Aorta (tissue), 5 donors: ENCODE data around the gene TRDMT1. TPM values are rescaled to one million over a fixed set of nuclear protein-coding genes. Genes with fewer than 3 reads are reported as not detected.

Experiments
- ATAC-seq: fragments of 200-7000 bp; cut with Tn5 transposase; one replicate; pipeline ENCODE4 v1.9.1; 2022; ENCODE audit warnings: moderate library complexity; ENCODE audit not compliant: low FRiP score
- DNase-seq, 2 donors: peaks; one replicate each; pipeline ENCODE4 v3.0.0-alpha.2; 2020
- H3K27ac ChIP-seq, 2 donors: one replicate each; pipeline ENCODE4 v1.5.1; 2013; ENCODE audit warnings: low read length in 2 of 2, mild to moderate bottlenecking in 2 of 2, moderate library complexity in 2 of 2, control low read depth in 1 of 2, inconsistent platforms in 1 of 2, low read depth in 1 of 2
- H3K27me3 ChIP-seq, 2 donors: one replicate each; pipeline ENCODE4 v1.6.1; 2013; ENCODE audit warnings: control low read depth in 1 of 2, low read length in 1 of 2, mild to moderate bottlenecking in 1 of 2, moderate library complexity in 1 of 2; ENCODE audit not compliant: insufficient read depth in 2 of 2, control insufficient read depth in 1 of 2
- H3K36me3 ChIP-seq, 2 donors: one replicate each; pipeline ENCODE4 v1.6.1; 2013; ENCODE audit warnings: control low read depth in 1 of 2, low read length in 1 of 2, mild to moderate bottlenecking in 1 of 2; ENCODE audit not compliant: insufficient read depth in 2 of 2, control insufficient read depth in 1 of 2
- H3K4me1 ChIP-seq, 2 donors: one replicate each; pipeline ENCODE4 v1.6.1; 2013; ENCODE audit warnings: low read length in 2 of 2, control low read depth in 1 of 2, mild to moderate bottlenecking in 1 of 2, moderate library complexity in 1 of 2; ENCODE audit not compliant: insufficient read depth in 2 of 2, control insufficient read depth in 1 of 2
- H3K4me3 ChIP-seq, 2 donors: one replicate each; pipeline ENCODE4 v1.5.1; 2013; ENCODE audit warnings: low read length in 2 of 2, control low read depth in 1 of 2, mild to moderate bottlenecking in 1 of 2
- H3K9me3 ChIP-seq: one replicate; pipeline ENCODE4 v1.6.1; 2013; ENCODE audit warnings: mild to moderate bottlenecking, low read length; ENCODE audit not compliant: control insufficient read depth
- WGBS, 2 donors: extraction: QIAGEN DNeasy Blood & Tissue Kit; methylation state at CpG; one replicate each; pipeline ENCODE4 v1.1.7; 2013; 5-methylcytosine and 5-hydroxymethylcytosine counted together
- intact Hi-C, 2 donors: fragments of 100-400 bp; cut with DNase I; formaldehyde crosslinking; loops; one replicate each; pipeline versions ENCODE4 v1.14.2 to v1.15.0; 2022
- polyA plus RNA-seq, 2 donors: library from polyadenylated mRNA; stranded (reverse); fragments of 200-250 nt; gene quantifications; one replicate each; pipeline ENCODE4 v1.2.3, GENCODE V29; 2013
- total RNA-seq, 2 donors: library from RNA; stranded (reverse); fragmentation: NEBNext Ultra II Directional; extraction: Animal tissue kit (Norgen Biotek cat#: 25700); gene quantifications; one replicate each; pipeline ENCODE4 v1.2.1, GENCODE V29; 2021
- donor health status: healthy with polysubstance abuse.
- donor health status: Bipolar disorder and iron deficiency.
- donor health status: DM: no; HTN: no; CAD: no.
- donor health status: DM: no; HTN: no; CAD: no.
- donor health status: DM: yes; HTN: yes; CAD: no.

The TRDMT1 gene
- total and polyA plus RNA-seq, 4 donors: 4.8 to 15.2 (median 9.3) TPM

- 5 to 6% methylated on average over 9 of the region's 9 CpGs for WGBS, 2 donors
- no peaks in the 10 kb centered on the region for H3K27me3 ChIP-seq
- no peaks in the 10 kb centered on the region for H3K9me3 ChIP-seq
- peak overlapping the region; percentile 92 to 96 for H3K27ac ChIP-seq
- ATAC-seq (no peak), DNase-seq (no peak)
- H3K4me1 ChIP-seq: peaks cover 0 to 6% of the 10 kb centered on the region in 2 donors
- H3K36me3 ChIP-seq: peaks cover 0 to 2% of the 10 kb centered on the region in 2 donors
- peak overlapping the region; percentile 24 to 84 for H3K4me3 ChIP-seq
- intact Hi-C loops: no loop called here
Observed at GRCh38 chr10:17199351-17199804, 2.1 kb downstream of the TRDMT1 start.

- H3K9me3 ChIP-seq: no peaks in the 10 kb centered on the region
- WGBS, 2 donors: 49 to 59% methylated on average over 3 of the region's 3 CpGs
- ATAC-seq: no peak
- H3K27ac ChIP-seq: peak overlapping the region; percentile 76 to 92
- DNase-seq: no peak
- intact Hi-C loops: no loop called here
- H3K4me1 ChIP-seq: peaks cover 0 to 6% of the 10 kb centered on the region in 2 donors
- H3K4me3 ChIP-seq: no peak overlapping the region
- no peaks in the 10 kb centered on the region for H3K27me3 ChIP-seq
- H3K36me3 ChIP-seq: peaks cover 0 to 2% of the 10 kb centered on the region in 2 donors
Observed at GRCh38 chr10:17196573-17196972, 4.9 kb downstream of the TRDMT1 start.

- peaks cover 0 to 2% of the 10 kb centered on the region in 2 donors for H3K36me3 ChIP-seq
- peak overlapping the region in 1 of 2 donors; percentile 76 for H3K27ac ChIP-seq
- no peak overlapping the region for H3K4me3 ChIP-seq
- WGBS, 2 donors: 5 to 6% methylated on average over 2 of the region's 2 CpGs
- no peaks in the 10 kb centered on the region for H3K9me3 ChIP-seq
- H3K4me1 ChIP-seq: peaks cover 0 to 6% of the 10 kb centered on the region in 2 donors
- no peaks in the 10 kb centered on the region for H3K27me3 ChIP-seq
- no peak for DNase-seq
- ATAC-seq: no peak
- intact Hi-C loops: no loop called here
Observed at GRCh38 chr10:17196045-17196444, 5.4 kb downstream of the TRDMT1 start.

- peaks cover 0 to 2% of the 10 kb centered on the region in 2 donors for H3K36me3 ChIP-seq
- intact Hi-C loops: no loop called here
- no peak overlapping the region for H3K27ac ChIP-seq
- no peak overlapping the region for H3K4me3 ChIP-seq
- H3K4me1 ChIP-seq: peaks cover 2 to 6% of the 10 kb centered on the region in 2 donors
- no peaks in the 10 kb centered on the region for H3K27me3 ChIP-seq
- ATAC-seq: no peak
- no peaks in the 10 kb centered on the region for H3K9me3 ChIP-seq
- 78 to 79% methylated on average over 5 of the region's 5 CpGs for WGBS, 2 donors
- no peak for DNase-seq
Observed at GRCh38 chr10:17195083-17195482, 6.4 kb downstream of the TRDMT1 start.

- H3K36me3 ChIP-seq: no peaks in the 10 kb centered on the region
- peak overlapping the region in 1 of 2 donors; percentile 71 for H3K27ac ChIP-seq
- no peak for DNase-seq
- peaks cover 0 to 2% of the 10 kb centered on the region in 2 donors for H3K4me1 ChIP-seq
- WGBS, 2 donors: 72 to 81% methylated on average over 2 of the region's 2 CpGs
- ATAC-seq: no peak
- H3K9me3 ChIP-seq: no peaks in the 10 kb centered on the region
- no peak overlapping the region for H3K4me3 ChIP-seq
- intact Hi-C loops: no loop called here
- no peaks in the 10 kb centered on the region for H3K27me3 ChIP-seq
Observed at GRCh38 chr10:17190602-17191001, 10.9 kb downstream of the TRDMT1 start.

- intact Hi-C loops: no loop called here
- Histone ChIP-seq H3K9me3 (no peaks in the 10 kb centered on the region), H3K36me3 (no peaks in the 10 kb centered on the region), H3K27ac (no peak overlapping the region), H3K4me3 (peak overlapping the region in 1 of 2 donors; percentile 18), H3K27me3 (no peaks in the 10 kb centered on the region), H3K4me1 (peaks cover 0 to 2% of the 10 kb centered on the region in 2 donors)
- DNase-seq: no peak
- no peak for ATAC-seq
- WGBS, 2 donors: 89 to 94% methylated on average over 3 of the region's 3 CpGs
Observed at GRCh38 chr10:17188644-17189172, 12.8 kb downstream of the TRDMT1 start.

DNA sequence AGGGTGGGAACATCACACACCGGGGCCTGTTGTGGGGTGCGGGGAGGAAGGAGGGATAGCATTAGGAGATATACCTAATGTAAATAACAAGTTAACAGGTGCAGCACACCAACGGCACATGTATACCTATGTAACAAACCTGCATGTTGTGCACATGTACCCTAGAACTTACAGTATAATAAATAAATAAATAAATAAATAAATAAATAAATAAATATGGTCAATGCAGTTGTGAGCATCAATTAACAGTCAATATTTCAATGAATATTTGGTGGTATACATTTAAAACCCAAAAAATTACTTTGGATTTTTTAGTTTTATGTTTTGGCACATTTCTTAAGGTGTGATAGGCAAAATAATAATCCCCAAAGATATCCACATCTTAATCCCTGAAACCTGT is 15.6 kb downstream of the TRDMT1 start:
- H3K36me3 ChIP-seq: no peaks in the 10 kb centered on the region
- no peaks in the 10 kb centered on the region for H3K27me3 ChIP-seq
- intact Hi-C loops: no loop called here
- DNase-seq (no peak), ATAC-seq (no peak)
- H3K4me3 ChIP-seq: no peak overlapping the region
- H3K4me1 ChIP-seq: peaks cover 0 to 3% of the 10 kb centered on the region in 2 donors
- WGBS, 2 donors: 98 to 100% methylated on average over 3 of the region's 3 CpGs
- H3K9me3 ChIP-seq: no peaks in the 10 kb centered on the region
- H3K27ac ChIP-seq: no peak overlapping the region

- ATAC-seq (no peak), DNase-seq (no peak)
- peaks cover 0 to 2% of the 10 kb centered on the region in 2 donors for H3K4me1 ChIP-seq
- no peak overlapping the region for H3K27ac ChIP-seq
- H3K9me3 ChIP-seq: no peaks in the 10 kb centered on the region
- 97 to 98% methylated on average over 2 of the region's 2 CpGs for WGBS, 2 donors
- H3K36me3 ChIP-seq: no peaks in the 10 kb centered on the region
- intact Hi-C loops: no loop called here
- no peaks in the 10 kb centered on the region for H3K27me3 ChIP-seq
- H3K4me3 ChIP-seq: no peak overlapping the region
Observed at GRCh38 chr10:17183110-17183509, 18.4 kb downstream of the TRDMT1 start.

- no peaks in the 10 kb centered on the region for H3K36me3 ChIP-seq
- ATAC-seq (no peak), DNase-seq (no peak)
- no peaks in the 10 kb centered on the region for H3K9me3 ChIP-seq
- H3K27me3 ChIP-seq: no peaks in the 10 kb centered on the region
- H3K4me3 ChIP-seq: no peak overlapping the region
- WGBS, 2 donors: 45 to 50% methylated on average over 3 of the region's 3 CpGs
- H3K4me1 ChIP-seq: peaks cover 0 to 2% of the 10 kb centered on the region in 2 donors
- intact Hi-C loops: no loop called here
- H3K27ac ChIP-seq: peak overlapping the region in 1 of 2 donors; percentile 57
Observed at GRCh38 chr10:17181751-17182150, 19.7 kb downstream of the TRDMT1 start.
